ENCODE measurements around the gene BRINP1.

Gene BRINP1

GRCh38 chr9:119165131-119165530 is 204.1 kb downstream of the BRINP1 start:
- DNase-seq (ENCODE audit: low read depth) = no peak
- TF ChIP-seq, protein P1, sequence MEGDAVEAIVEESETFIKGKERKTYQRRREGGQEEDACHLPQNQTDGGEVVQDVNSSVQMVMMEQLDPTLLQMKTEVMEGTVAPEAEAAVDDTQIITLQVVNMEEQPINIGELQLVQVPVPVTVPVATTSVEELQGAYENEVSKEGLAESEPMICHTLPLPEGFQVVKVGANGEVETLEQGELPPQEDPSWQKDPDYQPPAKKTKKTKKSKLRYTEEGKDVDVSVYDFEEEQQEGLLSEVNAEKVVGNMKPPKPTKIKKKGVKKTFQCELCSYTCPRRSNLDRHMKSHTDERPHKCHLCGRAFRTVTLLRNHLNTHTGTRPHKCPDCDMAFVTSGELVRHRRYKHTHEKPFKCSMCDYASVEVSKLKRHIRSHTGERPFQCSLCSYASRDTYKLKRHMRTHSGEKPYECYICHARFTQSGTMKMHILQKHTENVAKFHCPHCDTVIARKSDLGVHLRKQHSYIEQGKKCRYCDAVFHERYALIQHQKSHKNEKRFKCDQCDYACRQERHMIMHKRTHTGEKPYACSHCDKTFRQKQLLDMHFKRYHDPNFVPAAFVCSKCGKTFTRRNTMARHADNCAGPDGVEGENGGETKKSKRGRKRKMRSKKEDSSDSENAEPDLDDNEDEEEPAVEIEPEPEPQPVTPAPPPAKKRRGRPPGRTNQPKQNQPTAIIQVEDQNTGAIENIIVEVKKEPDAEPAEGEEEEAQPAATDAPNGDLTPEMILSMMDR (IDR thresholded peaks at IDR 0.05; ENCODE audit: low read depth, low read length, missing control alignments) = no peak

GRCh38 chr9:119164716-119165115 is 204.5 kb downstream of the BRINP1 start:
- TF ChIP-seq, protein P1 (IDR thresholded peaks at IDR 0.05; ENCODE audit: low read depth, low read length, missing control alignments) = no peak
- no peak overlapping the region for H3K4me3 ChIP-seq (ENCODE audit: low read depth, low read length)
- DNase-seq (ENCODE audit: low read depth) = no peak

More at GRCh38 chr9:119165131-119165530, 204.1 kb downstream of the BRINP1 start:
- H3K4me3 ChIP-seq (ENCODE audit: low read depth, low read length) = no peak overlapping the region

DNA sequence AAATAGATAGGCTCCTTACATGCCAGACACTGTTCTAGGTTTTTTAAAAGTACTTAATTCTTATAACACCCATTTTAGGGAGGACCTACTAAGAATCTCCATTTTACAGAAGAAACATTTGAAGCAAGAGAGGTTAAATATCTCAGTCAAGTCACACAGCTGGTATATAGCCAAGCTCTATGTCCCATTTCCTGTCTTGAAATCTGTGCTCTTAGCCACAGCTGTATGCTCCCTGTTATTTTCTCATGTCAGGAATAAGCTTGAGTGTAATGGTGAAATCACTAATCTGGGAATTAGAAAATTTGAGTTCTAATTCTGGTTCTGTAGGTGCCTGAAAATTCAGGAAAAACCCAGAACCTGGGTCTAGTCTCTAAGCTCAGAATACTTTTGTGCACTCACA is 208.7 kb downstream of the BRINP1 start:
- H3K4me3 ChIP-seq (ENCODE audit: low read depth, low read length) = no peak overlapping the region
- TF ChIP-seq, protein P1 (IDR thresholded peaks at IDR 0.05; ENCODE audit: low read depth, low read length, missing control alignments) = no peak
- DNase-seq (ENCODE audit: low read depth) = no peak

- H3K4me3 ChIP-seq (ENCODE audit: low read depth, low read length) = no peak overlapping the region
Observed at GRCh38 chr9:119159386-119159785, 209.8 kb downstream of the BRINP1 start.

GRCh38 chr9:119157196-119157595 is 212.0 kb downstream of the BRINP1 start:
- TF ChIP-seq, protein P1 (IDR thresholded peaks at IDR 0.05; ENCODE audit: low read depth, low read length, missing control alignments) = no peak
- DNase-seq (ENCODE audit: low read depth) = no peak
- no peak overlapping the region for H3K4me3 ChIP-seq (ENCODE audit: low read depth, low read length)

More at GRCh38 chr9:119159386-119159785, 209.8 kb downstream of the BRINP1 start:
- no peak for DNase-seq (ENCODE audit: low read depth)
- TF ChIP-seq, protein P1 (IDR thresholded peaks at IDR 0.05; ENCODE audit: low read depth, low read length, missing control alignments) = no peak

DNA sequence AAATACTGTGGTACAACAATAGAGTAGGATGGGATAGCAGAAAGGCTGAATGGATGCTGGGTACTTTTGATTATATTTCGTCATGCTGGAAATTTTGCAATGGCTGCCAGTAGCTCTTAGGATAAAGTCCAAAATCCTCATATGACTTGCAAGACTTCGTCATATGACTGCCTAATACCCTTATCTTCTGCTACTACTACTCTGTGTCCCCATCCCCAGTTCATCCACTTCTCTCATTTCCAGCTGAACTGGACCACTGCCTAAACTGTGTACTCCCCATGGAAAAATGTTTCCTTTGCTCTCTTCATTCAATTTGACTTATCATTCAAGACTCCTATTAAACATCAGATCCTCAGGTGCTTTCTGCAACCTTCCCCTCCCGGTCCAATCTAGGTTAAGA is 212.9 kb downstream of the BRINP1 start:
- TF ChIP-seq, protein P1 (IDR thresholded peaks at IDR 0.05; ENCODE audit: low read depth, low read length, missing control alignments) = no peak
- no peak overlapping the region for H3K4me3 ChIP-seq (ENCODE audit: low read depth, low read length)
- no peak for DNase-seq (ENCODE audit: low read depth)

- no peak for DNase-seq (ENCODE audit: low read depth)
- TF ChIP-seq, protein P1 (IDR thresholded peaks at IDR 0.05; ENCODE audit: low read depth, low read length, missing control alignments) = no peak
- H3K4me3 ChIP-seq (ENCODE audit: low read depth, low read length) = no peak overlapping the region
Observed at GRCh38 chr9:119154527-119154926, 214.7 kb downstream of the BRINP1 start.

Measured in GM12864 (cell line).